ENCODE results near the gene RARG.

The RARG gene

GRCh38 chr12:53215497-53215896 lies 16.5 kb downstream of the RARG start (continued):
- TF ChIP-seq POU6F1 (CRISPR knock-in tag; IDR thresholded peaks at IDR 0.05; ENCODE audit: borderline replicate concordance, low read depth) (no peak), ZNF565 (CRISPR knock-in tag; conservative IDR thresholded peaks at IDR 0.05; ENCODE audit: low read depth) (no peak), ARNTL (CRISPR knock-in tag; IDR thresholded peaks at IDR 0.05; ENCODE audit: borderline replicate concordance, low read depth) (no peak), PATZ1 (CRISPR knock-in tag; IDR thresholded peaks at IDR 0.05; ENCODE audit: borderline replicate concordance) (no peak), BACH2 (CRISPR knock-in tag; IDR thresholded peaks at IDR 0.05; ENCODE audit: borderline replicate concordance) (no peak)

- ATAC-seq: no peak
- TF ChIP-seq OSR1 (CRISPR knock-in tag; IDR thresholded peaks at IDR 0.05) (no peak), ZNF8 (CRISPR knock-in tag; IDR thresholded peaks at IDR 0.05) (no peak), TOX (CRISPR knock-in tag; IDR thresholded peaks at IDR 0.05; ENCODE audit: borderline replicate concordance) (no peak), ISL1 (CRISPR knock-in tag; IDR thresholded peaks at IDR 0.05) (no peak)
Observed at GRCh38 chr12:53214687-53215455, 17.1 kb downstream of the RARG start.

- TF ChIP-seq ESRRG (CRISPR knock-in tag; IDR thresholded peaks at IDR 0.05) (no peak), TOX (CRISPR knock-in tag; IDR thresholded peaks at IDR 0.05; ENCODE audit: borderline replicate concordance) (no peak), ISL1 (CRISPR knock-in tag; IDR thresholded peaks at IDR 0.05) (no peak), PATZ1 (CRISPR knock-in tag; IDR thresholded peaks at IDR 0.05; ENCODE audit: borderline replicate concordance) (no peak)
- no peak for ATAC-seq
Observed at GRCh38 chr12:53214221-53214620, 17.8 kb downstream of the RARG start.

GRCh38 chr12:53213348-53213747 lies 18.7 kb downstream of the RARG start:
- TF ChIP-seq ISL1 (CRISPR knock-in tag; IDR thresholded peaks at IDR 0.05) (no peak), RARB (CRISPR knock-in tag; IDR thresholded peaks at IDR 0.05) (no peak), ESRRG (CRISPR knock-in tag; IDR thresholded peaks at IDR 0.05) (no peak), GLIS3 (CRISPR knock-in tag; IDR thresholded peaks at IDR 0.05) (no peak), ZNF70 (CRISPR knock-in tag; IDR thresholded peaks at IDR 0.05) (no peak), CREB5 (CRISPR knock-in tag; IDR thresholded peaks at IDR 0.05; ENCODE audit: low read depth) (no peak), PATZ1 (CRISPR knock-in tag; IDR thresholded peaks at IDR 0.05; ENCODE audit: borderline replicate concordance) (no peak)
- peak; percentile 96 for ATAC-seq

GRCh38 chr12:53212931-53213330 lies 19.1 kb downstream of the RARG start:
- ATAC-seq: peak; percentile 6; the same call in 2 of the 3 replicates
- TF ChIP-seq OSR1 (CRISPR knock-in tag; IDR thresholded peaks at IDR 0.05): no peak
- no peak for TF ChIP-seq ZFP30 (CRISPR knock-in tag; IDR thresholded peaks at IDR 0.05)
- no peak for TF ChIP-seq TOX (CRISPR knock-in tag; IDR thresholded peaks at IDR 0.05; ENCODE audit: borderline replicate concordance)
- TF ChIP-seq ZNF565 (CRISPR knock-in tag; conservative IDR thresholded peaks at IDR 0.05; ENCODE audit: low read depth): no peak
- TF ChIP-seq ZNF8 (CRISPR knock-in tag; IDR thresholded peaks at IDR 0.05): no peak
- TF ChIP-seq TSHZ2 (CRISPR knock-in tag; IDR thresholded peaks at IDR 0.05): no peak
- TF ChIP-seq RARB (CRISPR knock-in tag; IDR thresholded peaks at IDR 0.05): no peak
- no peak for TF ChIP-seq ZNF70 (CRISPR knock-in tag; IDR thresholded peaks at IDR 0.05)
- no peak for TF ChIP-seq BACH2 (CRISPR knock-in tag; IDR thresholded peaks at IDR 0.05; ENCODE audit: borderline replicate concordance)
- no peak for TF ChIP-seq CREB5 (CRISPR knock-in tag; IDR thresholded peaks at IDR 0.05; ENCODE audit: low read depth)

All from SK-N-SH treated with all-trans-retinoic acid at 6 μM for 48 hours (cell line).